PC-3 (cell line): ENCODE results near the gene SLC2A4. TPM values are rescaled to one million over a fixed set of nuclear protein-coding genes. Genes with fewer than 3 reads are reported as not detected.

ENCODE experiments used
- ATAC-seq: fragments of 200-7000 bp; cut with Tn5 transposase; 2 replicates; pipeline ENCODE4 v1.9.1; 2020; ENCODE audit warnings: mild to moderate bottlenecking, moderate library complexity
- BruUV-seq: library from RNA; stranded (reverse); fragments of 400-500 nt; replicated peaks from 2 replicates; lab custom pipeline; 2021; lab: Mats Ljungman, UMichigan
- CTCF ChIA-PET: fragments of 300-600 bp; sonication (Branson Sonifier 250); formaldehyde crosslinking; loops from one replicate; lab custom pipeline; 2022; ENCODE audit warnings: antibody characterized with exemption; lab: Charles Lee
- POLR2A ChIA-PET: fragments of 300-600 bp; sonication (Branson Sonifier 250); formaldehyde crosslinking; loops from one replicate; lab custom pipeline; 2022; ENCODE audit warnings: antibody characterized with exemption; ENCODE audit not compliant: unreplicated experiment; lab: Charles Lee
- DNase-seq: peaks from one replicate; pipeline ENCODE4 v3.0.0-alpha.2; 2015
- H2AFZ ChIP-seq: fragments of 300-600 bp; sonication (generic); 2 replicates; pipeline ENCODE4 v1.6.0; 2016; ENCODE audit warnings: antibody characterized with exemption, low read length
- H3F3A ChIP-seq: fragments of 300-600 bp; sonication (generic); one replicate; pipeline ENCODE4 v1.6.0; 2017; ENCODE audit warnings: antibody characterized with exemption, low read length, control low read depth, mild to moderate bottlenecking; ENCODE audit not compliant: unreplicated experiment
- H3K27ac ChIP-seq: fragments of 300-600 bp; sonication (generic); 2 replicates; pipeline ENCODE4 v1.5.1; 2016; ENCODE audit warnings: mild to moderate bottlenecking, low read length
- H3K27me3 ChIP-seq: fragments of 300-600 bp; sonication (generic); 2 replicates; pipeline ENCODE4 v1.6.1; 2016; ENCODE audit warnings: low read length, mixed read lengths
- H3K36me3 ChIP-seq: fragments of 300-600 bp; sonication (generic); 2 replicates; pipeline ENCODE4 v1.6.1; 2016; ENCODE audit warnings: low read depth, mixed run types, low read length, mixed read lengths
- H3K4me1 ChIP-seq: fragments of 300-600 bp; sonication (generic); 2 replicates; pipeline ENCODE4 v1.5.1; 2016; ENCODE audit warnings: low read length; ENCODE audit not compliant: insufficient read depth
- H3K4me2 ChIP-seq: fragments of 300-600 bp; sonication (generic); 2 replicates; pipeline ENCODE4 v1.6.0; 2016; ENCODE audit warnings: low read length
- H3K4me3 ChIP-seq: fragments of 300-600 bp; sonication (generic); 2 replicates; pipeline ENCODE4 v1.5.1; 2016; ENCODE audit warnings: mild to moderate bottlenecking, low read length, mixed read lengths
- H3K79me2 ChIP-seq: fragments of 300-600 bp; sonication (generic); 2 replicates; pipeline ENCODE4 v1.6.1; 2017; ENCODE audit warnings: low read length, mixed read lengths
- H3K9ac ChIP-seq: fragments of 300-600 bp; sonication (generic); 2 replicates; pipeline ENCODE4 v1.6.0; 2016; ENCODE audit warnings: mild to moderate bottlenecking, low read length
- H3K9me2 ChIP-seq: fragments of 300-600 bp; sonication (generic); replicated peaks from 2 replicates; pipeline ENCODE4 v1.6.1; 2016; ENCODE audit warnings: mixed run types, low read length, mixed read lengths
- H3K9me3 ChIP-seq: fragments of 300-600 bp; sonication (generic); 2 replicates; pipeline ENCODE4 v1.6.1; 2016; ENCODE audit warnings: low read length, mixed read lengths
- H4K20me1 ChIP-seq: fragments of 300-600 bp; sonication (generic); 2 replicates; pipeline ENCODE4 v1.6.1; 2016; ENCODE audit warnings: low read length, mixed read lengths
- EZH2 ChIP-seq: fragments of 300-600 bp; sonication (generic); IDR thresholded peaks from one replicate; pipeline ENCODE4 v1.6.1; 2017; ENCODE audit warnings: antibody characterized with exemption, mild to moderate bottlenecking, low read length; ENCODE audit not compliant: unreplicated experiment
- EZH2phosphoT487 ChIP-seq: fragments of 300-600 bp; sonication (generic); IDR thresholded peaks from 2 replicates; pipeline ENCODE4 v1.6.1; 2018; ENCODE audit warnings: mild to moderate bottlenecking, antibody characterized with exemption, low read length, borderline replicate concordance
- intact Hi-C: fragments of 100-400 bp; cut with micrococcal nuclease; formaldehyde crosslinking; loops from 2 replicates; pipeline ENCODE4 v1.9.0; 2023
- total RNA-seq: library from RNA; depleted of rRNA; stranded (reverse); fragments of >200 nt; gene quantifications from 2 replicates; pipeline ENCODE4 v1.2.3, GENCODE V29; 2014
- TF ChIP-seq, protein P1 (sequence below): fragments of 300-600 bp; sonication (generic); conservative IDR thresholded peaks from 2 replicates; pipeline ENCODE4 v1.5.1; 2017; ENCODE audit warnings: antibody characterized with exemption, low read depth, mild to moderate bottlenecking, low read length

The SLC2A4 gene
- total RNA-seq, 1 experiment from 2014 or later, result 0.29 TPM

DNA sequence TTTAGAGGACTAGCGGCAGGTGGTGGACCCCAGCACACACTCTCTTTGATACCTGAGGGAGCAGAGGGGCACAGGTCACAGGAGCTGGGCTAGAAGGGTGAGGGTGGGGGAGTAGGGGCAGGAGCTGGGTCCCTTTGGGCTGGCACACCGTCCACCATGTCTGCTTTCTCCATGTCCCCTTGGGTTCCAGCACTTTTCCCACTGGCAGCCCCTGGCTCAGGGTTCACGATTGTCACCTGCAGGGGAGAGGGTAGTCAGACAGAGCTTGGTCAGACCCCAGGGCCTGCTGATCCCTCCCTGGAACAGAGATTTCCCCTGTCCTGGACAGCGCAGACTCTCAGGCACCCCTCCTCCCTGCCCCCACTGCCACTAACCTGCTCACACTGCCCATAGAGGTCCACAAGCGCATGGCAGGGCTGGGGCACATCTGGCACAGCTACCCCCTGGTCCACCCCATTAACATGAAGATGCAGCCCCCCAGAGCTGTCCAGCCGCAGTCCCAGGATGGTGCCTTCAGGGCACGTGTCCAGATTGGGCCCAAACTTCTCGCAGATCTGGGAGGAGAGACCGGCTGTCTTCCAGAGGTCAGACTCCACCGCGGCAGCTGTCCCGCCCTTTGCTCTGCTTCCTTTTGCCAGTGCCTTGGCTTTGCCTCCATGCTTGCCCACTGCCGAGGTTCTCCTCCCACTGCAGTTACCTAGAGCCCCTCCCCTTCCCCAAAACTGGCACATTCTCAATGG, 36.8 kb downstream of the SLC2A4 start:
- H2AFZ ChIP-seq, result no peak overlapping the region
- H3K9me3 ChIP-seq, result no peaks in the 10 kb centered on the region
- no peak for TF ChIP-seq EZH2
- TF ChIP-seq, protein P1, sequence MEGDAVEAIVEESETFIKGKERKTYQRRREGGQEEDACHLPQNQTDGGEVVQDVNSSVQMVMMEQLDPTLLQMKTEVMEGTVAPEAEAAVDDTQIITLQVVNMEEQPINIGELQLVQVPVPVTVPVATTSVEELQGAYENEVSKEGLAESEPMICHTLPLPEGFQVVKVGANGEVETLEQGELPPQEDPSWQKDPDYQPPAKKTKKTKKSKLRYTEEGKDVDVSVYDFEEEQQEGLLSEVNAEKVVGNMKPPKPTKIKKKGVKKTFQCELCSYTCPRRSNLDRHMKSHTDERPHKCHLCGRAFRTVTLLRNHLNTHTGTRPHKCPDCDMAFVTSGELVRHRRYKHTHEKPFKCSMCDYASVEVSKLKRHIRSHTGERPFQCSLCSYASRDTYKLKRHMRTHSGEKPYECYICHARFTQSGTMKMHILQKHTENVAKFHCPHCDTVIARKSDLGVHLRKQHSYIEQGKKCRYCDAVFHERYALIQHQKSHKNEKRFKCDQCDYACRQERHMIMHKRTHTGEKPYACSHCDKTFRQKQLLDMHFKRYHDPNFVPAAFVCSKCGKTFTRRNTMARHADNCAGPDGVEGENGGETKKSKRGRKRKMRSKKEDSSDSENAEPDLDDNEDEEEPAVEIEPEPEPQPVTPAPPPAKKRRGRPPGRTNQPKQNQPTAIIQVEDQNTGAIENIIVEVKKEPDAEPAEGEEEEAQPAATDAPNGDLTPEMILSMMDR, result no peak
- TF ChIP-seq EZH2phosphoT487, result no peak
- DNase-seq (no peak), ATAC-seq (no peak)
- peaks cover 3% of the 10 kb centered on the region for H3F3A ChIP-seq
- ChIA-PET CTCF (no interaction called here), POLR2A (no interaction called here)
- peaks cover 5% of the 10 kb centered on the region; the same call in 1 of the 2 replicates for H4K20me1 ChIP-seq
- no peak overlapping the region for H3K4me2 ChIP-seq
- H3K4me1 ChIP-seq, result peaks cover 6% of the 10 kb centered on the region; the same call in 1 of the 2 replicates
- no peak overlapping the region for H3K4me3 ChIP-seq
- no peak overlapping the region for H3K27ac ChIP-seq
- H3K9ac ChIP-seq, result no peak overlapping the region
- no peaks in the 10 kb centered on the region for H3K9me2 ChIP-seq
- no TSS peak for BruUV-seq
- H3K27me3 ChIP-seq, result no peaks in the 10 kb centered on the region
- intact Hi-C loops, result no loop called here
- H3K79me2 ChIP-seq, result no peaks in the 10 kb centered on the region; the same call in 1 of the 2 replicates
- peaks cover 3% of the 10 kb centered on the region; the same call in 1 of the 2 replicates for H3K36me3 ChIP-seq

DNA sequence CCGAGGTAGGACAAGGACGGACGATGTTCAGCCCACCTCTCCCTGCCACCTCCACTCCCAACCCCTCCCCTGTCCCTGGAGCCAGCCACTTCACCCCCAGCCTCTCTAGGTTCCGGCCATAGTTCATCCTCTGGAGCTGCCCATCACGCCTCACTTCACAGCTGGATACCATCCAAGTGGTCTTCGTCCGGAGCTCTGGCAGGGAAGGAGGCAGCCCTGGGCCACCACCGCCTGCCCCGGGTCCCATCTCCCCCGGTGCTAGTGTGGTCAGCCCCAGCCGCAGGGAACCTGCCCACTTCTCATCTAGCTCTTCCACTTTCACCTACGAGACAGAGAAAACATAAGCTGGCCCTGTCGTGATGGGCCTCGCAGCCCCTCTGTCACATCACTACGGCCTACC, 39.9 kb downstream of the SLC2A4 start:
- no peak overlapping the region for H3K27ac ChIP-seq
- H3K4me3 ChIP-seq, result no peak overlapping the region
- H3F3A ChIP-seq, result no peaks in the 10 kb centered on the region
- ATAC-seq, result no peak
- no peak overlapping the region for H3K9ac ChIP-seq
- no peaks in the 10 kb centered on the region for H3K79me2 ChIP-seq
- H3K9me2 ChIP-seq, result no peaks in the 10 kb centered on the region
- intact Hi-C loops, result no loop called here
- no peak overlapping the region for H3K4me2 ChIP-seq
- H3K9me3 ChIP-seq, result no peaks in the 10 kb centered on the region
- TF ChIP-seq EZH2phosphoT487 (no peak), EZH2 (no peak)
- TF ChIP-seq, protein P1, result no peak
- H2AFZ ChIP-seq, result no peak overlapping the region
- peaks cover 11% of the 10 kb centered on the region; the same call in 1 of the 2 replicates for H3K36me3 ChIP-seq
- CTCF ChIA-PET, result no interaction called here
- no peaks in the 10 kb centered on the region for H3K27me3 ChIP-seq
- DNase-seq, result no peak
- no TSS peak for BruUV-seq
- no peaks in the 10 kb centered on the region for H3K4me1 ChIP-seq
- POLR2A ChIA-PET, result no interaction called here
- H4K20me1 ChIP-seq, result no peaks in the 10 kb centered on the region
